GM12873 (cell line): Measurements from ENCODE around the gene CYB561A3.

Experiments
- CTCF ChIP-seq: IDR thresholded peaks from 2 replicates; pipeline ENCODE4 v1.5.1; 2012; ENCODE audit warnings: low read depth, mild to moderate bottlenecking, moderate library complexity, low read length, control low read depth; ENCODE audit not compliant: insufficient read depth; ENCODE audit errors: missing control alignments

CYB561A3 gene

GRCh38 chr11:61333550-61334433, 27.9 kb downstream of the CYB561A3 start:
- TF ChIP-seq CTCF, result no peak

GRCh38 chr11:61332797-61333549, 28.7 kb downstream of the CYB561A3 start, which contains the start of the genes DDB1 and TKFC:
DDB1 (minus strand) TSS chr11:61333105; CDS start chr11:61332968, 137 bp downstream.
TKFC (plus strand) TSS chr11:61333228; CDS start chr11:61334729, 1,501 bp downstream.
- TF ChIP-seq CTCF, result no peak

GRCh38 chr11:61332281-61332796, 29.3 kb downstream of the CYB561A3 start:
- TF ChIP-seq CTCF, result no peak

GRCh38 chr11:61331651-61332050, 30.0 kb downstream of the CYB561A3 start:
- no peak for TF ChIP-seq CTCF

- TF ChIP-seq CTCF, result no peak
These were observed 31.8 kb downstream of the CYB561A3 start for GRCh38 chr11:61329871-61330270.

GRCh38 chr11:61328351-61328750, 33.3 kb downstream of the CYB561A3 start:
- no peak for TF ChIP-seq CTCF

GRCh38 chr11:61327669-61328071, 34.0 kb downstream of the CYB561A3 start:
- no peak for TF ChIP-seq CTCF
